Measurements from ENCODE around the gene FAM219A. TPM values are rescaled to one million over a fixed set of nuclear protein-coding genes. Genes with fewer than 3 reads are reported as not detected.

Gene FAM219A
- total RNA-seq, 1 donor from 2014 or later = 25.9 TPM

GRCh38 chr9:34349324-34349723 lies 109.0 kb downstream of the FAM219A start:
- H3K27me3 Mint-ChIP-seq (ENCODE audit: unreplicated experiment) = no peaks in the 10 kb centered on the region
- no peak overlapping the region for H3K4me3 Mint-ChIP-seq (ENCODE audit: unreplicated experiment)
- H3K27ac Mint-ChIP-seq (ENCODE audit: unreplicated experiment) = no peak overlapping the region
- no peak for DNase-seq (ENCODE audit: extremely low spot score, unreplicated experiment)
- peaks cover 5% of the 10 kb centered on the region for H3K36me3 Mint-ChIP-seq (ENCODE audit: unreplicated experiment)
- TF ChIP-seq CTCF (IDR thresholded peaks at IDR 0.05) = no peak
- H3K9me3 Mint-ChIP-seq (ENCODE audit: unreplicated experiment) = no peaks in the 10 kb centered on the region
- peaks cover 7% of the 10 kb centered on the region for H3K4me1 Mint-ChIP-seq (ENCODE audit: unreplicated experiment)

Other genes starting within 250 kb of the FAM219A start
- 1.4 and 1.5 TPM in 2 replicates for gene KIF24, start 129.3 kb downstream of the FAM219A start, total RNA-seq
- gene NUDT2, start 129.0 kb downstream of the FAM219A start, total RNA-seq = 20.5 and 24.1 TPM in 2 replicates
- 1.3 and 2.5 TPM in 2 replicates for gene MYORG, start 81.7 kb downstream of the FAM219A start, total RNA-seq
- not detected in 2 replicates for gene DNAI1, start 235 bp upstream of the FAM219A start, total RNA-seq
- 0.86 and 1.0 TPM in 2 replicates for gene ENHO, start 64.4 kb upstream of the FAM219A start, total RNA-seq
- gene CNTFR, start 131.2 kb upstream of the FAM219A start, total RNA-seq = 0.18 TPM in 1 of 2 replicates, not detected in the other
- 14.4 and 16.2 TPM in 2 replicates for gene RPP25L, start 153.5 kb upstream of the FAM219A start, total RNA-seq
- 97.0 and 105 TPM in 2 replicates for gene DCTN3, start 161.9 kb upstream of the FAM219A start, total RNA-seq
- gene ARID3C, start 170.5 kb upstream of the FAM219A start, total RNA-seq = not detected in 2 replicates
- 71.9 and 76.7 TPM in 2 replicates for gene SIGMAR1, start 179.2 kb upstream of the FAM219A start, total RNA-seq
- 57.2 and 58.4 TPM in 2 replicates for gene GALT, start 188.1 kb upstream of the FAM219A start, total RNA-seq
- gene IL11RA, start 193.6 kb upstream of the FAM219A start, total RNA-seq = 32.6 and 36.7 TPM in 2 replicates
- 0.78 and 1.1 TPM in 2 replicates for gene CCL27, start 204.1 kb upstream of the FAM219A start, total RNA-seq
- not detected in 2 replicates for gene CCL19, start 232.7 kb upstream of the FAM219A start, total RNA-seq

Measured in osteocyte (in vitro differentiated cells).